Body of pancreas (tissue), 4 donors: Measurements from ENCODE around the gene DUS1L.

ENCODE experiments used
- CTCF ChIP-seq, 7 experiments: fragments of 450-650 bp in 4 of 7; fragments of 200-600 bp in 3 of 7; sonication (generic) in 3 of 7; IDR thresholded peaks; one replicate each; pipeline ENCODE4 v1.5.1; 2016 to 2019; ENCODE audit warnings: antibody characterized with exemption in 7 of 7
- POLR2A ChIP-seq, 3 donors: fragments of 450-650 bp; IDR thresholded peaks; one replicate each; pipeline ENCODE4 v1.6.1; 2016; ENCODE audit warnings: antibody characterized with exemption in 3 of 3, mild to moderate bottlenecking in 2 of 3

- no peak for TF ChIP-seq CTCF (IDR thresholded peaks at IDR 0.05)
- TF ChIP-seq POLR2A (IDR thresholded peaks at IDR 0.05), result no peak
Observed at GRCh38 chr17:82089723-82090548, 24.3 kb upstream of the DUS1L start.
